ENCODE measurements around the gene HLA-DPA1.

GRCh38 chr6:33078442-33078841 is 5.0 kb upstream of the HLA-DPA1 start:
- TF ChIP-seq CTCF (IDR thresholded peaks at IDR 0.05) (no peak), POLR2A (IDR thresholded peaks at IDR 0.05) (no peak)
